OCI-LY7 (cell line): ENCODE results near the gene KIAA1328.

Source experiments
- CTCF ChIP-seq: fragments of 200-600 bp; sonication (generic); conservative IDR thresholded peaks from 2 replicates; pipeline ENCODE4 v1.5.1; 2014; ENCODE audit warnings: mild to moderate bottlenecking, antibody characterized with exemption, low read length, moderate library complexity, mixed read lengths
- EZH2phosphoT487 ChIP-seq: fragments of 200-600 bp; sonication (generic); IDR thresholded peaks from 2 replicates; pipeline ENCODE4 v1.6.1; 2018; ENCODE audit warnings: low read depth, borderline replicate concordance, mild to moderate bottlenecking, mixed run types, antibody characterized with exemption, low read length, moderate library complexity, mixed read lengths

- TF ChIP-seq CTCF = no peak
- TF ChIP-seq EZH2phosphoT487 = no peak
Measured at GRCh38 chr18:36805105-36805504, 23.8 kb upstream of the KIAA1328 start.
